HG03469 (cell line): ENCODE results near the gene CCDC120.
A peak's percentile ranks its signal among the peaks of the same experiment; 100 is the strongest.

Experiments
- ATAC-seq: cut with Tn5 transposase; IDR thresholded peaks from one replicate; pipeline ENCODE4 v1.9.1; 2021; ENCODE audit warnings: mild to moderate bottlenecking, moderate library complexity, moderate number of reproducible peaks; ENCODE audit not compliant: unreplicated experiment

Gene CCDC120

DNA sequence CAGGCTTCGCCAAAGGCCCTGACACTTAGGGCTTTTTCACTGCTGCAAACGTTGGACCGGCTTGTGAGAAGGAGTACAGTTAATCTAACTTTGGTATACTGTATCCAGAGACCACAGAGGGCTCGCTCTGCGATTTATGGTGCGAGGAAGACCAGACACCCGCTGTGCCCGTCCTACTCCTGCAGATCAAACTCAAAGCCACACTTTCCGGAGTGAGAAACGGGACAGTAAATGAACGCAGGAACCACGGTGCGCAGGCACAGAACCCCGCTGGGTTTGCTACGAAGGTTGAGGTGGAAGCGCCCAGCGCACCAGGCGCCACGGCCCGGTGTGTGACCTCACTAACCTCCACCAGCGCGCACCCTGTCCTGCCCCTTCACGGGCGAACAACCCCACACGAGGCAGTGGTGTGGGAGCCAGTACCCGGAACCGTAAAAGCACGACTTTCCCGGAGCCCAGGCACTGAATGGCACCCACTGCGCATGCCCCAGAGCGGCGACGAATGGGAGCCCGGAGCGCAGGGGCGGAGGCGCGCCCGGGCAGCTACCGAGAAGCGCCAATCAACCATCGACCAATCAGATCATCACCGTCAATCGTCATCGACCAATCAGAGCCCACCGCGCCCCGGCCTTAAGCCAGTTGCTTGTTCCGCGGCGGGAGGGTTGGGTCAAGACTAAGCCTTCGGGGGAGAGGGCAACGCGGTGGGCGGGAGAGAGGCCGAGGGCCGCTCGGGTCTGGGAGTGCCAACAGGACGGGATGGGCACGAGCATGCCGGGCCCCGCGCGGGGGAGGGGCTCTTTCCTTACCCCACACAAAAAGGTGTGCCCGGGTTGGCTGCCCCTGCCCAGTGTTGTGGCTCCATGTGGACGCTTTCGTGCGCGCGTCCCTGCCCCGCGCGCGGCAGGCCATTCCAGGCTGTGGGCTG, 42.2 kb downstream of the CCDC120 start:
- ATAC-seq = peak; percentile 92

DNA sequence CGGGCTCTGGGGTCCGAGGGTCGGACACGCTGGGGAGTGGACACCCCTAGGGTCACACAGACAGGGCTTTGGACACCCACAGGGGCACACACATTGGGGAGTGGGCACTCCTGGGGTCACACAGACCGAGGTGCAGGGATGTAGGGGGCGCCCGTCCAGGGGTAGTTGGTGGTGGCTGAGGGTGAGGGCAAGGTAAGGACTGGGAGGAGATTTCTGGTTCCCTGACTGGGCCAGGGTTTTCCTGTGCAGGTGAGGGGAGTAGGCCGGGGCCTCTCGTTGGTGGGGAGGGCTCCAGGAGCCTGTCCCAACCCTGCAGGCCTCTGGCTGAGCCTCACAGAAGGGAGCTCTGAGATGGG, 42.8 kb downstream of the CCDC120 start:
- no peak for ATAC-seq

DNA sequence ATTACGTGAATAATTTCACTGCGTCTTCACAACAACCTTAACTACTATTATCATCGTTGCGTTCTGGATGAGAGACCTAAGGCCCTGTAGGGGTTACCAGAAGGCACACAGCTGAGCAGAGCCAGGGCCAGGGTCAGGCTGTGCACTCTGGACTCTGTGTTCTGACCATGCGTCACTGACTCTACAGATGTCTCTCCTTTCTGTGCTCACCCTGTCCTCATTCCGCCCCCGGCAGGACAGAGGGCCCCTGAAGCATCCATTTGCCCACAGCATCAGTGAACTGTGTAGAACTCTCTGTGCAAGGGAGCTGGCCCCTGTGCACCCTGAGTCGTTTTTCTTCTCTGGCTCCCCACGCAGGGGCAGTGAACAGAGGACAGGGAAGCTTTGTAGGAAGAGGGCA, 43.4 kb downstream of the CCDC120 start:
- no peak for ATAC-seq

DNA sequence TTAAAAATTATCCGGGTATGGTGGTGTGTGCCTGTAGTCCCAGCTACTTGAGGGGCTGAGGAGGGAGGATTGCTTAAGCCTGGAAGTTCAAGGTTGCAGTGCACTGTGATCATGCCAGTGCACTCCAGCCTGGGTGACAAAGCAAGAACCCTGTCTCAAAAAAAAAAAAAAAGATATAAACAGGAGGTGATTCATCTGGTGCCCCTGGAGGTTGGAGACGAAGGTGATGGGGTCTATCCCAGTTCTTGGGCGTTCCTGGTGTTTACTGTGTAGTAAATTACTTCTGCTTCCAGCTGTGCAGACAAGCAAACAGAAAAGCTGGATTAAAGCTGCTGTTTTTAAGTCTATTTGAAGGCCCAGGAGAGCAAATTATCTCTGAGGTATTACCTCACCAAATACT, 44.8 kb downstream of the CCDC120 start:
- ATAC-seq = no peak

DNA sequence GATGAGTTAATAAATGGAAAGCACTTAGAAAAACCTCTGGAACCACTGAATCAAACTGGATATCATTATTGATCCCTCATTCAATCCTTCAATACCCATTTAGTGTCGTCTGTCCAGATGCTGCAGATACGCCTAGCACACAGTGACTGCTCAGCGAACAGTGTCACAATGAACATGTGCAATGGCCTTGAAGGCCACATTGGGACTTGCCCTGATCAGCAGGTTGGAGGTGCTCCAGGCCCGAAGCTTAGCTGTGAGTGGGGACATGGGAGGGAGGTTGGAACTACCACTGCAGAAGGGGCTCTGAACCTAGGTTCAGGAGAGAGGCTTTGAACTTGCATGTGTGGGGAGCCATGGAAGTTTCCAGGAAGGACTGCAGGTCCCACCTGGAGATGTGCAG, 47.5 kb downstream of the CCDC120 start:
- no peak for ATAC-seq

DNA sequence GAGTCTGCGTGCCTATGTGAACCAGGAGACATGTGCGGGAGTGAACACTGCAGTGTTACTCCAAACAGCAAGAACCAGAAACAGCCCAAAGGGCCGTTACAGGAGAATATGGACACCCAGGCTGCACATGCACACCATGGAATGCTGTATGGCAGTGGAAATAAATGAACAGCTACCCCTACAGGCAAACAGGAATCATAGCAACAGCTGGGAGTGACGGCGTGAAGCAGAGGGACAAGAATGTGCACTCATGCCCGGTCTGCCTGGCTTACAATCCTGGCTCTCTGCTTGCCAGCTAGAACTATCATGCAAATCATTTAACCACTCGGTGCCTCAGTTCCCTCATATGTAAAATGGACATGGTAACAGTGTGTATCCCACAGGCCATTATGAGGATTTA, 48.1 kb downstream of the CCDC120 start:
- no peak for ATAC-seq

DNA sequence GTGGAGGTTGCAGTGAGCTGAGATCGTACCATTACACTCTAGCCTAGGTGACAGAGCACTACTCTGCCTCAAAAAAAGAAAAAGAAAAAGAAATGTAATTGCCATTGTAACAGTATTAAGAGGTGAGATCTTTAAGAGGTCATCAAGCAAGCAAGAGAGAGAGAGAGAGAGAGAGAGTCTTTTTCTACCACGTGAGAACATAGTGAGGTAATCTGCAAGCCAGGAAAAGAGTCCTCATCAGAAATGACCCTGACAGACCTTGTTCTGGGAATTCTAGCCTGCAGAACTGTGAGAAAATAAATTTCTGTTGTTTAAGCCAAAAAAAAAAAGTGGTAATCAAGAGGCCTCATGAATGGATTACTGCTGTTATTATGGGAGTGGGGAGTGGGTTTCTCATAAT, 49.8 kb downstream of the CCDC120 start:
- ATAC-seq = no peak

DNA sequence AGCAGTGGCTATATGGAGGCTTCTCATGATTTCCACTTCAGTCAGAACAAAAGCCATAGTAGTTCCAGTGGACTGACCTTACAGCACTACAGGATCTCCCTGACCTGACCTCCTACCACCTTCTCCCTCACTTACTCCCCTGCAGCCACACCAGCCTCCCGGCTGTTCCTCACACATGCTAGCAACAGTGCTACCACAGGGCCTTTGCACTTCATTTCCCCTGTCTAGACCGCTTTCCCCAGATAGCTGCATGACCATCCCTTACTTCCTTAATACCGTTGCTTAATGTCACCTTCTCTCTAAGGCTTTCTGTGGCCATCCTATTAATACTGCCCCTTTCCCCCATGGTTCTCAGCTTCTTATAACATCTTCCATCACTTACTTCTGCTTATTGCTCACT, 51.6 kb downstream of the CCDC120 start:
- no peak for ATAC-seq

DNA sequence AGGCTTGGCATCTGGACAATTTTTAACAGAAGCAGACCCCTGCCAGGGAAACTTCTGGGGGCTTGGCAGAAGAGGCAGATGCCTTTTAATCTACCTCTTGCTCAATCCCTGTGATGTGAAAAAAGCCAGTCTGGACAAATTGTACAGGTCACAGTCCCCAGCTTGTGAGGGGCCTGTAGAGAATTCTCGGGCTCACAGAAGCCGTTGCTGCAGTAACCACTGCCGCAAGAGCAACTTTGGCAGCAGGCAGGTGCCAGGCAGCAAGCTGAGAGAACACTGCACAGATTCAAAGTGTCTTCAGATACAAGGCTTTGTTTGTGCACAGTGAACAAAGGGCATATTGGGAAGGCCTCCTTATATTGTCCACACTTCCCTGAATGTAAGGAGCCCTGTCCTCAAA, 53.0 kb downstream of the CCDC120 start:
- ATAC-seq = no peak

DNA sequence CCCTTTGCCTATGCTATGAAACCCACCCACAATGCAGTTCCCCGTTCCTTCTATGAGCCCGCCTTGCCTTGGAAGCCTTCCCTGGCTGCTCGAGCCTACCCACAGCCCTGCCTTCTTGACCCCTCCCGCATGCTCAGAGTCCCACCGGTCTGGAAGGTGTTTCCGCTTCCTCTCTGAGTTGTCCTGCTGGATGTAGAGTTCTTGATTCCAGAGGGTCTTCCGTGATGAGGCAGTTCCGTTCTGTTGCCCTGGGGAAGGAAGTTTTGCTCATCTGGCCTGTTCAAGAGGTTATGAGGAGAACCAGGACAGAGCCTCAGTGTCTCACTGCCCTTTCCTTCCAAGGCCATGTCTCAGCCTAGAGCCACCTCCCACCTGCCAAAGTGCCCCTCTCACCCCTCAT, 57.3 kb downstream of the CCDC120 start:
- ATAC-seq = no peak

DNA sequence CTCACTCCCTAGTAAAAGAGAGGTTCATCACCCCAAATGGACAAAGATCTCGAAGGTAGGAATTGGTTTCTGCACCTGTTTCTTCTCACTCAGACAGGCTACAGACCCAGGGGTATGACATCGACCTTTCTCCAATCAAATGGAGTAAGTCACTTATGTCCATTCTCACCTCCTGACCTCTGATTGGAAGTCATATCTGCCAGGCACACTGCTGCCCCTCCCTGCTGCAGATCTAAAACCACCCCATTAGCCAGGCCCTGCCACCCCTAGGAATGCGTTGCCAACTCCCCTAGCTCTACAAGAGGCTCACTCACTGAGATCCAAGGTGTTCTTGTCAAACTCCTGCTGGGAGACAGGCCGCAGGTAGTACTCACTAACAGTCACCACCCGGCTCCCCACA, 57.9 kb downstream of the CCDC120 start:
- ATAC-seq = no peak

DNA sequence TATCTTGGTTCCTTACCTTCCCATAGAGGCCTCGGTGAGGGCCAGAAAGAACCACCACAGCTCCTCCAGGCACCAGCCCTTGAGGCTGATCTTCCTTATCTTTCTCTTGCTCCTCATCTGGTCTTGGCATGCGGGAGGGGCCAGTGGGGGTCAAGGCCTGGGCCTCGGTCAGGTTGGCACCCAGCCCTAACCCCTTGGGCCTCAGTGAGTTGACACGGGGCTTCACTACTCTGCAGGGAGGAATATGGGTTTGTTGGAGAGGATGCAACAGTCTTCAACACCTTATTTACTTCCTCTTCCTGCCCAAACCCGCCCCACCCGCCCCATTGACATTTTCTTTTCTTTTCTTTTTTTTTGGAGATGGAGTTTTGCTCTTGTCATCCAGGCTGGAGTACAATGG, 58.8 kb downstream of the CCDC120 start:
- ATAC-seq = no peak
